ENCODE data around the gene SSR1.

DNA sequence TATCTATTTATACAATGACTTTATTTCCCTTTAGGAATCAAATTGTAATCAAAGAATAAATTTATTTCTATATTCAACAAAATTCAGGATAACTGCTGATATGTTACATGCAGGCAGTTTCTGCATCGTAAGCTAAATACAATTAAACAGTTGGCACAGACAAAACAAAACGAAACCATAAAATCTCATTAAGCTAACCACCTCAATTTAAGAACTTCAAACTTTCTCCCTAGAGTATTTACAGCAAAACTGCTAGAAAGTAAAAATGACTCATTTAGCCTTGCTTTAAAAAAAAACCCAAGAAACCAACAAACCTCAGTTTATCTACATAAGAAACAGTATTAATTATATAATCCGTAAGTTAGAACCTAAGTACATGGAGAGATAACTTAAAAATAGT lies 17.1 kb downstream of the SSR1 start:
- no peak for TF ChIP-seq EZH2 (IDR thresholded peaks at IDR 0.05; ENCODE audit: low read length, unreplicated experiment)
- TF ChIP-seq, protein P1, sequence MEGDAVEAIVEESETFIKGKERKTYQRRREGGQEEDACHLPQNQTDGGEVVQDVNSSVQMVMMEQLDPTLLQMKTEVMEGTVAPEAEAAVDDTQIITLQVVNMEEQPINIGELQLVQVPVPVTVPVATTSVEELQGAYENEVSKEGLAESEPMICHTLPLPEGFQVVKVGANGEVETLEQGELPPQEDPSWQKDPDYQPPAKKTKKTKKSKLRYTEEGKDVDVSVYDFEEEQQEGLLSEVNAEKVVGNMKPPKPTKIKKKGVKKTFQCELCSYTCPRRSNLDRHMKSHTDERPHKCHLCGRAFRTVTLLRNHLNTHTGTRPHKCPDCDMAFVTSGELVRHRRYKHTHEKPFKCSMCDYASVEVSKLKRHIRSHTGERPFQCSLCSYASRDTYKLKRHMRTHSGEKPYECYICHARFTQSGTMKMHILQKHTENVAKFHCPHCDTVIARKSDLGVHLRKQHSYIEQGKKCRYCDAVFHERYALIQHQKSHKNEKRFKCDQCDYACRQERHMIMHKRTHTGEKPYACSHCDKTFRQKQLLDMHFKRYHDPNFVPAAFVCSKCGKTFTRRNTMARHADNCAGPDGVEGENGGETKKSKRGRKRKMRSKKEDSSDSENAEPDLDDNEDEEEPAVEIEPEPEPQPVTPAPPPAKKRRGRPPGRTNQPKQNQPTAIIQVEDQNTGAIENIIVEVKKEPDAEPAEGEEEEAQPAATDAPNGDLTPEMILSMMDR (conservative IDR thresholded peaks at IDR 0.05; ENCODE audit: low read depth, low read length) = no peak
- TF ChIP-seq EZH2phosphoT487 (IDR thresholded peaks at IDR 0.05; ENCODE audit: borderline replicate concordance, low read length) = no peak

All from PC-3 (cell line).